NCI-H510A (cell line): ENCODE data around the gene SERPINB1.

Experiments
- DNase-seq: peaks from one replicate; lab custom pipeline; 2025; lab: John Stamatoyannopoulos, UW

Gene SERPINB1

DNA sequence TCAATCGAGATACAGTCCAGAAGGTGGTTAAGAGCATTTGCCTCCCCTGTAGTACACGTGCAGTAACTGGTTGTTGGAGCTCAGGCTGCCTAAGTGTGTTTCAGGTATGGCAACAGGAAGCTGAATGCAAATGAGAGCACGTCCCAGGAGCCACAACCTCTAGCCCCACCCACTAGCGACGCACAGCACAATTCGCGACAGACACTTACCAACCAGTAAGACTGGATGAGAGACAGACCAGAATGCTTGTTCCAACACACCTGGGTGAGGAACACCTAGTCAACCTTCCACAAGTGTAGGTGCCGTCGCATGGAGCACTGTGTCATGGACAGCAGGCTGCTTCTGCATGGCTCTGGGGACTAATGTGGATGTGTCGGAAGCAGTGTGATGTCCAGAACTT, 7.2 kb upstream of the SERPINB1 start:
- peak; percentile 42 for DNase-seq

DNA sequence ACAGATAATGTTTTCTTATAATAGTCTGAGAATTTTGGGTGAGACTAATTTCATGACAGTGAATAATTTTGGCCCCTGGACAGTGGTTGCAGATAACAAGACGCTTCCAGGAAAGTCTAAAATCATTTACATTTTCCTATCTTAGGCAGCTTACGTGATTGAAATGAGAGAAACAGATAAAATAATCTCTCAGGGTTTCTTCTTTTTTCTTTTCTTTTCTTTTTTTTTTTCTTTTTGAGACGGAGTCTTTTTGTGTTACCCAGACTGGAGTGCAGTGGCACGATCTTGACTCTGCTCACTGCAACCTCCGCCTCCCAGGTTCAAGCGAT, 4.2 kb upstream of the SERPINB1 start:
- DNase-seq, result no peak

DNA sequence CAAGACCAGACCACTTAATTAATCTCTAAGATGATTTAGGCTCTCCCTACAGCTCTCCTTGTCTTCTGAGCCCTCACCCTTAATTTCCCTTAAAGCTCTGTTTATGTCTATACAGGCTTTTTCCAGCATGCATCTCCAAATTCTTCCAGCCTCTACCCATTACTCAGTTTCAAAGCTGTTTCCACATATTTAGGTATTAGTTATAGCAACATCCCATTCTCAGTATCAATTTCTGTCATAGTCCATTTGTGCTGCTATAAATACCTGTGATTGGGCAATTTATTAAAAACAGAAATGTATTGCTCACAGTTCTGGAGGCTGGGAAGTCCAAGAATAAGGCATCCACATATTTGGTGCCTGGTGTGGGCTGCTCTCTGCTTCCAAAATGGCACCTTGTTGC, 2.3 kb upstream of the SERPINB1 start:
- DNase-seq, result no peak

DNA sequence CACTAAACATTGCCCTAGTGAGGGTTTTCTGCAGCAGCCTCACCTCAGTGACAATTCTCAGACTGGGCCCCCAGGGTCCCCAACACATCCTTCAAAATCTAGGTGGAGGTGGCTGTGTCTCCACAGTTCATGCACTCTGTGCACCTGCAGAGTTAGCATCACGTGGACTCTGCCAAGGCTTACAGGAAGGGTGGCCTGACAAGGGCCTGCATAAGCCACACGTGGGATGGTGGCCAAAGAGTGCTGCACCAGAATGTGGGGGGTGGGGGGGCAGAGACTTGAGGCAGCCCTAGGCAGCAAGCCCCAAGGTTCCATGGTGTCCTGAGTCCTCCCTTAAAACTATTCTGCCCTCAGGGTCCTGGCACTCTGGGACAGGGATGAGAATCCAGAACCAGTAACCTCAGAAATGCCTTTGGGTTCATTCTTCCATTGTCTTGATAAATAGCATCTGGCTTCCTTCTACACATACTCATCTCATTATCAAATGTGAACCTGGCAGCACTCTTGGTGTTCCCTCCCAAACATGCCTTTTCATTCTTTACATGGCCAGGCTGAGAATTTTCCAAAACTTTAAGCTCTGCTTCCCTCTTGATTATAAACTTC, 1.6 kb upstream of the SERPINB1 start:
- no peak for DNase-seq

DNA sequence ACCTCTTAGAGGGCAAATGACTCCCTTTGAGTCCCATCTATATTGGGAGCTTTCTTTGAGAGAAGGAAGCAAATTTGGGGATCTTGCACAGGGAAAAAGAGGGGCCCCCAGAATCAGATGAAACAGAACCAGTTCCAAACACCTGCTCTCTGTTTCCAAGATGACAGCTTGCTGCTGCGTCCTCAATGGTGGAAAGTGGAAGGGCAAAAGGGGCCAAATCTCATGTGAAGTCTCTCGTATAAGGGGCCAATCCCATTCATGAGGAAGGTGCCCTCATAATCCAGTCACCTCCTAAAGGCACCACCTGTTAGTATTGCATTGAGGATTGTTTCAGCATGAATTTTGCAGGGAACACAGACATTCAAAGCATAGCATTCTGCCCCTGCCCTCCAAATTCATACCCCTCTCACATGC, 483 bp upstream of the SERPINB1 start:
- DNase-seq, result no peak

DNA sequence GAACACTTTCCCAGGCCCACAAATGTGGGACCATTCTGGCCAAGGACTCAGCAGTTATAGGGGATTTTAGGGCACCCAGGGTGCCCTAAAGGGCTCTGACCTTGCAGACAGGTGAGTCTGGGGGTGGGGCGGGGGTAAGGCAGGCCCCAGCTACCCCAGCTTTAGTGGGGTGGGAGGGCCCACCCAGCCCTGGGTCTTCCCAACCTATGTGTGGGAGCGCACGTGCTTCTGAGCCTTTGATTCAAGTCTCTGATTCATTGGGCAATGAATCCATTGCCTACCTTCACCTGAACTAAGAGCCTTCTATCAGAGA, 958 bp downstream of the SERPINB1 start:
- DNase-seq, result no peak

DNA sequence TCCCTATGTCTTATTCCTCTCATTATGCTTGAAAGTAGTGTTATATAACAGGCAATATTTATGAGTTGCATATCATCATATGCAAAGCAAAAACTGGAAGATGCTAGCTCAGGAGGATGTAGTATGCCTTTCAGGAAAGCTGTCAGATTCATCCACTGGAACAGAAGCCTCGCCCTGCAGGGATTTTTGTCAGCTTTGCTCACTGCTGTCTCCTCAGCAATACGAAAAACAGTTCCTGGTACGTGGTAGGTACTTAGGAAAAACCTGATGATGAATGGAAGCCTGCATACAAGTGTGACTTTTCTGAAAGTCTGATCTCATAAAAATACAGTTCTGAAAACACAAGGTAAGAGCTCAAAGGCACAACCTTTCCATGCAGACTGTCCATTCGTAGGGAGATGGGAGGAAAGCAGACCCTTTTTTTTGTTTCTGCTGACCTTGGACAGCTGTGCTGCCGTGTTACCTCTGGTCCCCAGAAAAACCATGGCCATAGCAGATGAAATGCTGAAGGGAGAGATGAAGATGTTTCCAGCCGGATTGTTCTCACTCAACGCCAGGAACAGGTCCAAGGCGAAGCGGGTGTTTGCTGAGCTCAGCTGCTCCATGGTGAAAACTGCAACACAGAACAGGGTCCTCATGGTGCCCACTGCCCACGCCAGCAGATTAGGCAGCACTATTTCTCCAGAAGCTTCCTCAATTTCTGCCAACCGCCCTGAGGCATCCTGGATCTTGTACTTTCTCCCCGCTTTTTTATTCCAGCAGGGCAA, 1.5 kb downstream of the SERPINB1 start:
- no peak for DNase-seq

DNA sequence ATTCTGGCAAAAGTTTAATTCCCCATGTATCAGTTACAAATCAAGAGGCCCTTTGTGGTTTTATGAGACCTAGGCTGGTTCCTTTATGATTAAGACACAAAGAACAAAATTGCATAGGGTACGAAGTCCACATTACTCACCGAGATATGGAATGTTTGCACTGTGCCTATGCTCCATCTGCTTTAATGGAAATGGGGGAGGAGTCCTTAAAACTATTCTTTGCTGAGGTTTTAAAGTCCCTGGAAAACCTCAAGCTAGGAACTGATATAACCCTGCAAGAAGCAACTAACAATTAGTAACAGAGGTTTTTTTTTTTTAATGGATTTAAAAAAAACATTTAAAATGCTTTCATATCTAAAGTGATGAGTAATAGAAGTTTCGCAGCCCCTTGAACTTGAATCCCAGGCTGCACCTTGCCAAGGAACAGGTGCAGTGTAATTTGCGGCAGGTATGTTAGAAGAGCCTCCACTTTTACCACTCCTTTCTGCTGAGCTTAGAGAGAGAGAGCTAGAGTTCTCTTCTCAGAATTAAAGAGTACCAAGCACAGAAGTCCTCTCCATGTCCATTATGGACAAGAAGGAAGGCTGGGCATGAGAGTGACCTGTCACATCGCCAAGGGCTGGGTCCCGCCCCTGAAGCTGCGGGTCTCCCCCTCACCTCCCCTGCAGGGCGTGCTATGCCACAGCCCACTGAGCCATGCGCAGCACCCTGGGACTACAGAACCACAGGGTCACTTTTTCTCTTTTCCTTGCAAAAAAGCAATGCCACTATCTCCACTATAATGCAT, 2.3 kb downstream of the SERPINB1 start:
- no peak for DNase-seq

DNA sequence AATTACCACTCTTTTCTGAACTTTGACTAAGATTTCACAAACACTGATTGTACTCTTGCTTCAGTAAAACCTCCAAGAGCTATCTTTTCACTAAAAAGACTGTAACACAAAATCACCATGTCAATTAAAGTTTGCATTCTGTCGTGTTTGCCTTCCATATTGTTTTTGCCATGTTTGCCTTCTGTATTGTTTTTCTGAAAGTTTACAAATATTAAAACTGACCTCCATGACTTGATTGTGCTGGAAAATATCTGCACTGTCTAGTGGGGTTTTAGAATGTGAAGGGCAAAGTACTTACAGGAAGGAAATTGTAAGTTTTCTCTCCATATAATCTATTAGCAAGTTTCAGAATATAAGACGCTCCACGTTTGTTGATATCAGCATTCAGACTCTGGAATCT, 3.4 kb downstream of the SERPINB1 start:
- no peak for DNase-seq

DNA sequence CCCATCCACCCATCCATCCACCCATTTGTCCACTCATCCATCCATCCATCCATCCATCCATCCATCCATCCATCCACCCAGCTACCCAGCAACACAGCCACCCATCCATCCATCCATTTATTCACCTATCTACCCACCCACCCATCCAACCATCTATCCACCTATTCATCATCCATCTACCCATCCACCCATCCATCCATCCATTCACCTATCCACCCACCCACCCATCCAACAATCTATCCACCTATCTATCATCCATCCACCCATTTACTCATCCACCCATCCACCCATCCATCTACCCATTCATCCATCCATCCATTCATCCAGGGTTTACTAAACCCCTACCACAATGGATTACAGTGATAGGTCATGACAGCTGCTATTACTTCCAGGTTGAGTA, 7.4 kb downstream of the SERPINB1 start:
- DNase-seq, result no peak

DNA sequence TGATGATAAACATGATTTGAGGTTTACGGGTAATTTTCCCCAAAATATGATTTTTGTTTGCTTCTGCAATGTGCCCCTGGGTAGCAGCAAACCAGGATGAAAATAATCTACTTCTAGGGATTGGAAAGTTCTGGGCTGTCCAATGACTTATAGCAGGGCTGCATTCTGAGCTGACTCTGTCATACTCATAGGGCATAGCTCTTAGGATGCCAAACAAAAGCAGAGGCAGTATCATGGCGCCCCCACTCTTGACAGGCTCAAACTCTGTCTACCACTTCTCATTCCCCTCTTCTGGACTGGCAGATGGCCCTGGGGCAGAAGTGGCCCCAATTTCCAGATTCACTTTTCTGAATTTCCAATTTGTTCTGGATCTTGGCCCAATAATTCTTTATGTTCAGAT, 10.3 kb downstream of the SERPINB1 start:
- DNase-seq, result no peak

DNA sequence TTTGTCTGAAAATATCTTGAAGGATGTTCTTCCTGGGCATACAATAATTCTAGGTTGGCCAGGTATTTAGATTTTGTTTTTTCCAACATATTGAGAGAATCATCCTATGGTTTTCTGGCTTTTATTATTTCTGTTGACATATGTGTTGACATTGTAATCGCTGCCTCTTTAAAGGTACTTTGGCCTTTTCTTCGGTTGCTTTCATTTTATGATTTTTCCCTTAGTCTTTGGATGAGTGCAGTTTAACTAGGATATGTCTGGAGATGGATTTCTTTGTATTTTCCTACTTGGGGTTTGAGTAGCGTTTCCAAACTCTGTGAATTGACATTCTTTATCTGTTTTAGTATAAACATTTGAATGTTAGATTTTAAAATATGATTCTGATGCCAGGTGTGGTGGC, 11.5 kb downstream of the SERPINB1 start:
- DNase-seq, result no peak

DNA sequence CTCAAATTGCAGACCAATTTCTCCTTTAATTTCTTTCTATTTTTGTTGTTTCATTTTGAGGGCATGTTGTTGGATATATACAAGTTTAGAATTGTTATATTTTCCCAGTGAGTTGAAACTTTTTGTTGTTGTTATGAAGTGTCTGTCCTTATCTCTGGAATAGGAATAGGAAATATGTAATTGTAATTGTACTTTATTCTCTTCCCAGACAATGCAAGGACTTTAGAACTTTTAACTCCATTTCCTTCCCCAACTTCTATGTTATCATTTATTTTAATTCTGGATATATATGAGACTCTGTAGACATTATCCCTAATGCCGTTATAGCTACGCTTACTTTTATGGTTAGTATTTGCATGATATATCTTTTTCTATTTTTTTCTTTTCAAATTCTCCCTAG, 12.4 kb downstream of the SERPINB1 start:
- no peak for DNase-seq

DNA sequence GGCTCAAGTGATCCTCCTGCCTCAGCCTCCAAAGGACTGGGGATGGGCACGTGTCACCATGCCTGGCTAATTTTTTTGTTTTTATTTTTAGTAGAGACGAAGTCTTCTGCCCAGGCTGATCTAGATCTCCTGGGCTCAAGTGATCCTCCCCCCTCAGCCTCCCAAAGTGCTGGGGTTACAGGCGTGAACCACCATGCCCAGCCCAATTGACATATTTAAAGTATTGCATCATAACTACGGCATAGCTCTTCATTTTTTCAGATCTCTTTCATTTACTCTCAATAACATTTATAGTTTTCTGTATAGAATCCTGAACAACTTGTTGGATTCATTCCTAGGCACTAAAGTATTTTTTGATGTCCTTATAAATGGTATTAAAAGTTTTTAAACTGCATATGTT, 13.0 kb downstream of the SERPINB1 start:
- DNase-seq, result no peak

DNA sequence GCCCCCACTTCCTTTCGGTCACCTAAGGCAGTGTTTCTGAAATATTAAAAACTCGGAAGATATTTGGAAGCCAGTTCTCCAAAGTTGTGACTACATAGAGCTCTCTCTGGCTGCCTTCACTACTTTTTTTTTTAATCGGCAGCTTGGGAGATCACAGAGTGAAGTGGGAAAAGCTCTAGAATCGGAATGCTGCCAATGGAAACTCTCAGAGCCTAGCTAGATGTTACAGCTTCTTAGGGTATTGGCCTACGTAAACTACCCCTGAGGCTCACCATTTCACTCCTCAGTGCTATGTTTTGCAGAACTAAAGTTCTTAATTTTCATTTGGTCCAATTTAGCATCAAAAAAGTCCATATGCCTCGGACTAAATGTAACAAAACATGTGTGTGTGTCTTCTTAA, 14.5 kb downstream of the SERPINB1 start:
- no peak for DNase-seq

DNA sequence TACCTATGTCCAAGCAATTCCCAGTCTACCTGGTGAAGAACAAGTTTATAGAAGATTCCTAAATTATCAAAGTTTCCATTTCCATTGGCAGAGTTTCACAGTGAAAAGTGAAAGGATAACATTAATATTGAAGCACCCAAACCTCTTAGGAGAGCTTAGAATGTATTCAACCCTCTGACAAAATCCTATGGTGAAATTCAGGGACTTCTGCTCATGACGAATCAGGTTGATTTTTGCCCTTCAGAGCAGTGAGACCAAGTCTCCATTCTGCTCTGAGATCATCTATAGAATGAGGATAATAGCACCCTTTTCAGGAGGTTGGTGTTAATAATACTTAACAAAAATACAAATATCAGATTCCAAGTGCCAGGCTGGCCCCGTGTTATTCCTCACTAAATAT, 15.5 kb downstream of the SERPINB1 start:
- DNase-seq, result no peak

DNA sequence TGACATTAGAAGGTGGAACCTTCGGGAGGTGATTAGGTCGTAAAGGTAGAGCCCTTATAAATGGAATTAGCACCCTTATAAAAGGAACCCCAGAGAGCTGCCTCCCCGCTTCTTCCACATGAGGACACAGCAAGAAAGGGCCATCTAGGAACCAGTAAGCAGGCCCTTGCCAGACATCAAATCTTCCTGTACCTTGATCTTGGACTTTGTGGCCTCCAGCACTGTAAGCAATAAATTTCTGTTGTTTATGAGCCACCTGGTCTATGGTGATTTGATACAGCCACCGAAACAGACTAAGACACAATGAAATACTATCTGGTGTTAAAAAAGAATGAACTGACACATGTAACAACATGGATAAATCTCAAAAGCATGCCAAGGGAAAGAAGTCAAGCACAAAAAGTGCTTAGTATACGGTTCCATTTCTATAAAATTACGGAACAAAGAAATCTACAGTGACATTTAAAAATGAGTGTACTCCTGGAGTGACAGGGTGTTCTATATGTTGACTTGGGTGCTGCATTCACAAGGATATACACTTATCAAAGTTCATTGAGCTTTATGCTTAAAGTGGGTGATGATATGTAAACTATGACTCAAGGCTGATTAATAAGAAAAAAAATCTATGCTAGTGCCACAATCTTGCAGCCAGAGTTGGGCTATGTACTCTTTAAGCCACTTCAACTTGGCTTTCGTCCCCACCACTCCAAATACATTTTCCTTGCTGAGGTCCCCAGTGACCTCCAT, 18.4 kb downstream of the SERPINB1 start:
- DNase-seq, result no peak

DNA sequence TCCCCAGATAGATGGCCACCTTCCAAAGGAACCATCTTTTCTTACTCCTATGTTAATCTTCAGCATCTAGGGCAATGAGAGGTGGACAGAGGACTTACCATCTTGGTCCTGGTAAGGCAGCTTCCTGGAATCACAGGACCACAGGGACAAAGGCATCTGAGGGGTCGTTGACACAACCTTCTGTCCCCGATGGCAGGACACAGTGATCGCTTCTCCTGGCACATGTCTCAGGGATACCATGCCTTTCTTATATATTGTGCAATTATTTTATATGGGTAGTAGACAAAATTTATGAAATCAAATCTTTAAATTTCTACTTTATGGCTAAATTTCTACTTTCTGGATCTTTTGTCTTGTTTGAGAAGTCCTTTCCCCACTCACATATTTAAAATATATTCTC, 20.1 kb downstream of the SERPINB1 start:
- no peak for DNase-seq

DNA sequence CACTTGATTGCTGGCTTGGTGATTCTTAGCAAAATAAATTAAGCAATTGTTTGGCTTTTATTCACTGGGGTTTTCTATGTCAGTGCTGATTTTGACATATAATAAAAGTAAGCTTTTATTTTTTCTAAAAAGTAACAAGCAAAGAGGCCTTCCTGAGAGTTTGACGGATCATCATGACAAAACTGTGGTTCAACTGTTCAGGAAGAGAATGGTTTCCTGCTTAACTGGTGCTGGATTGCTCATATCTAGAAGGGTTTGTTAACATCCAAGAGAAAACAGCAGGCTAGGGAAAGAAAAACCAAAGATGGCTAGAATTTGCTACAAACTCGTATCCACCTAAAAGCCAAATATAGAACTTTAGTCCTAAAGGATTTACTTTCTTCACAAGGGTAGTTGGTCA, 21.2 kb downstream of the SERPINB1 start:
- DNase-seq, result no peak

DNA sequence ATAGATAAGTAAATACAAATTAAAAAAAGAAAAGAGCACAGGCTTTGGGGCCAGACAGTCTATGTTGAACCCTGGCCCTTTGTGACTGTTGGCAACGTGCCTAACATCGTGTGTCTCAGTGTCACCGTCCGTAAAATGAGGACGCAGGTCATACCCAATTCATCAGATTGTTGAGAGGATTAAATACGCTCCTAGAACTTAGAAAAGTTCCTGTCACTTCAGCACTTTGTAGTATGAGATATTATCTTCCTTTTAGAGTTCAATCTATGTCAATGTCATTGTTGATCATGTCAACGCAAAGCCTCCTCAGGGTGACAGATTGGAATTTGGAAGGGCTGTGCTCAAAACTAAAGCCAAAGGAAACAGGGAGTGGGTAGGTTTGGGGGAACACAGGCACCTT, 21.7 kb downstream of the SERPINB1 start:
- no peak for DNase-seq

DNA sequence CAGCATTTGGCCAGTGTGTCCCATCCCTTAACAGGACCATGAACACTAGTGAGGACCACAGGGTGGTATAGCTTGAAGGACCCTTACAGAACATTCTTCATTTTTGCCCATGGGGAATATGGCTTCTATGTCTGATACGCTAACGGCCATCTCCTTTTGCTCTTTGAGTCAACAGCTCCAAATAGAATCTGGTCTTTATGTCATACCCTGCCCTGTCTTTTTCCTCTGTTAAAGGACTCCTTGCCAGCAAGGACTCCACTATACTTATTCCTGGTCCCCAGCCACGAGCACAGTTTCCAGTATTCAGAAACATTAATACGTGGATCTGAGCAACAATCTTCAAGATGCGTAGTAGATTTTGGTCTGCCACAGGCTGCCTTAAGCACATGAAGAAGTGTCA, 22.5 kb downstream of the SERPINB1 start:
- no peak for DNase-seq

DNA sequence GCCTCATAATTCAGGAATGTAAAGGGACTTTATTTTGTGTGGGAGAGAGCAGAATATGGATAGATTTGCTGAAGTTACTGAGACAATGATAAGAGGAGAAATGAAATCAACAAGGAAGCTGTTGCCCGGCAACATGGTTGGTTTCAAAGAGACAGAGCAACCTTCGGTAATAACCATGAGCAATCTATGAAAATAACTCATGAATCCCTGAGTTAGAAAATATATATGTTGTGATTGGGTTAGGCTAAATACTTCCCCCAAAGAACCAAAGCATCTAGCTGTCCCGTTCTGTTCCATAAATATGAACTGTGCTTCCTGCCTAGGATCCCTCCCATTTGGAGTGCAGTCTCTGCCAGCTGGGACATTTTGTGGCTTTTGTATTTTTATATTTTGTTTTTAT, 23.1 kb downstream of the SERPINB1 start:
- DNase-seq, result no peak

DNA sequence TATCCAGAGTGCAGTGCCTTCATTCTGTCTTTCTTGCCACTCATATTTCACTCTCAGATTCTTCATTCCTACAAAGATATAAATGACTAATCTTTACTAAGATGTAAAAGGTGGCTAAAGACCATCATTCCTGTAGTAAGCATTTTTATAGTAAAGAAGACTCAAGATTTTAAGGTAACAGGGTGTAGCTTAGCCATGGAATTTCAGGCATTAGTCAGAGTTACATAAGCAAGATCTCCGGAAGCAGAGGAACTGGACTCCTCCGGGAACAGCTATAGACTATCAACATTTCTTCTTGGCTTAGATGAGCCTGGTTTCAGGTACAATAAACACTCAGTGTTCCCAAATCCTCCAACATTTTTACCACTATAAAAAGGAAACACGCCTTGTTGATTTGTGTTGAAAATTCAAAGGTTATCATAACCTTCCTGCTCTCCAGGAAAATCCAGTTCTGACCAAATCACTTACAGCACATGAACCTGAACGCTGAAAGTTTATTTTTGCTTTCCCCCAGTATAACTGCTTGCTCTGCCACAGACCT, 23.7 kb downstream of the SERPINB1 start:
- DNase-seq, result no peak
